Measurements from ENCODE around the gene PHLDA3.

DNA sequence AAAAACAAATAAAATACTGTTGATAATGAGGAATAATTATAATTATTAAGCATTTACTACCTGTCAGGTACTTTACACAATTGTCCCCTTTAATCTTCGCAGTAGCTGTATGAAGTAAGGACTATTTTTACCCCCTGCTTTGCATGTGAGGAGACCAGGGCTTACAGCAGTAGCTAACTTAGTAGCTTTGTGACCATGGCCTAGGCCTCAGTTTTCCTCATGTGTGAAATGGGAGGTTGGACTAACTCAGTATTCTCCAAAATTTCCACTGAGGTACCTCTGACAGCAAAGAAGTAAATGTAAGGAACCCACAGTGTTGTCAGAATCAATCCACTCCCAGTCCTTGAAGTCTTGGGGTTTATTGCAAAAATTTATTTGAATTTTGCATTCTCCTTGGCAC lies 41.7 kb upstream of the PHLDA3 start:
- no peak for TF ChIP-seq ZNF552 (CRISPR knock-in tag; IDR thresholded peaks at IDR 0.05; ENCODE audit: borderline replicate concordance)
- TF ChIP-seq, protein P1, sequence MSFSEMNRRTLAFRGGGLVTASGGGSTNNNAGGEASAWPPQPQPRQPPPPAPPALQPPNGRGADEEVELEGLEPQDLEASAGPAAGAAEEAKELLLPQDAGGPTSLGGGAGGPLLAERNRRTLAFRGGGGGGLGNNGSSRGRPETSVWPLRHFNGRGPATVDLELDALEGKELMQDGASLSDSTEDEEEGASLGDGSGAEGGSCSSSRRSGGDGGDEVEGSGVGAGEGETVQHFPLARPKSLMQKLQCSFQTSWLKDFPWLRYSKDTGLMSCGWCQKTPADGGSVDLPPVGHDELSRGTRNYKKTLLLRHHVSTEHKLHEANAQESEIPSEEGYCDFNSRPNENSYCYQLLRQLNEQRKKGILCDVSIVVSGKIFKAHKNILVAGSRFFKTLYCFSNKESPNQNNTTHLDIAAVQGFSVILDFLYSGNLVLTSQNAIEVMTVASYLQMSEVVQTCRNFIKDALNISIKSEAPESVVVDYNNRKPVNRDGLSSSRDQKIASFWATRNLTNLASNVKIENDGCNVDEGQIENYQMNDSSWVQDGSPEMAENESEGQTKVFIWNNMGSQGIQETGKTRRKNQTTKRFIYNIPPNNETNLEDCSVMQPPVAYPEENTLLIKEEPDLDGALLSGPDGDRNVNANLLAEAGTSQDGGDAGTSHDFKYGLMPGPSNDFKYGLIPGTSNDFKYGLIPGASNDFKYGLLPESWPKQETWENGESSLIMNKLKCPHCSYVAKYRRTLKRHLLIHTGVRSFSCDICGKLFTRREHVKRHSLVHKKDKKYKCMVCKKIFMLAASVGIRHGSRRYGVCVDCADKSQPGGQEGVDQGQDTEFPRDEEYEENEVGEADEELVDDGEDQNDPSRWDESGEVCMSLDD (CRISPR knock-in tag; IDR thresholded peaks at IDR 0.05; ENCODE audit: borderline replicate concordance): no peak
- no peak for TF ChIP-seq PHF8 (CRISPR knock-in tag; IDR thresholded peaks at IDR 0.05)
- TF ChIP-seq POLR2AphosphoS5 (IDR thresholded peaks at IDR 0.05; ENCODE audit: low read depth, low read length): no peak
- no peak for TF ChIP-seq KLF12 (CRISPR knock-in tag; IDR thresholded peaks at IDR 0.05; ENCODE audit: borderline replicate concordance)
- TF ChIP-seq, protein P2, sequence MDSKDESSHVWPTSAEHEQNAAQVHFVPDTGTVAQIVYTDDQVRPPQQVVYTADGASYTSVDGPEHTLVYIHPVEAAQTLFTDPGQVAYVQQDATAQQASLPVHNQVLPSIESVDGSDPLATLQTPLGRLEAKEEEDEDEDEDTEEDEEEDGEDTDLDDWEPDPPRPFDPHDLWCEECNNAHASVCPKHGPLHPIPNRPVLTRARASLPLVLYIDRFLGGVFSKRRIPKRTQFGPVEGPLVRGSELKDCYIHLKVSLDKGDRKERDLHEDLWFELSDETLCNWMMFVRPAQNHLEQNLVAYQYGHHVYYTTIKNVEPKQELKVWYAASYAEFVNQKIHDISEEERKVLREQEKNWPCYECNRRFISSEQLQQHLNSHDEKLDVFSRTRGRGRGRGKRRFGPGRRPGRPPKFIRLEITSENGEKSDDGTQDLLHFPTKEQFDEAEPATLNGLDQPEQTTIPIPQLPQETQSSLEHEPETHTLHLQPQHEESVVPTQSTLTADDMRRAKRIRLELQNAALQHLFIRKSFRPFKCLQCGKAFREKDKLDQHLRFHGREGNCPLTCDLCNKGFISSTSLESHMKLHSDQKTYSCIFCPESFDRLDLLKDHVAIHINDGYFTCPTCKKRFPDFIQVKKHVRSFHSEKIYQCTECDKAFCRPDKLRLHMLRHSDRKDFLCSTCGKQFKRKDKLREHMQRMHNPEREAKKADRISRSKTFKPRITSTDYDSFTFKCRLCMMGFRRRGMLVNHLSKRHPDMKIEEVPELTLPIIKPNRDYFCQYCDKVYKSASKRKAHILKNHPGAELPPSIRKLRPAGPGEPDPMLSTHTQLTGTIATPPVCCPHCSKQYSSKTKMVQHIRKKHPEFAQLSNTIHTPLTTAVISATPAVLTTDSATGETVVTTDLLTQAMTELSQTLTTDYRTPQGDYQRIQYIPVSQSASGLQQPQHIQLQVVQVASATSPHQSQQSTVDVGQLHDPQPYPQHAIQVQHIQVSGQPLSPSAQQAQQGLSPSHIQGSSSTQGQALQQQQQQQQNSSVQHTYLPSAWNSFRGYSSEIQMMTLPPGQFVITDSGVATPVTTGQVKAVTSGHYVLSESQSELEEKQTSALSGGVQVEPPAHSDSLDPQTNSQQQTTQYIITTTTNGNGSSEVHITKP (CRISPR knock-in tag; IDR thresholded peaks at IDR 0.05; ENCODE audit: low read depth): no peak
- no peak for TF ChIP-seq CHD2 (IDR thresholded peaks at IDR 0.05; ENCODE audit: low read depth, low read length)
- TF ChIP-seq TCF7 (IDR thresholded peaks at IDR 0.05; ENCODE audit: low read depth): no peak
- no peak for TF ChIP-seq POLR2A (IDR thresholded peaks at IDR 0.05; ENCODE audit: insufficient read depth in 1 of 2, low read depth in 2 of 2, low read length in 2 of 2)
- TF ChIP-seq ZNF253 (CRISPR knock-in tag; IDR thresholded peaks at IDR 0.05; ENCODE audit: borderline replicate concordance): no peak
- TF ChIP-seq ZFP36 (IDR thresholded peaks at IDR 0.05; ENCODE audit: borderline replicate concordance, low read depth, low read length, partially characterized antibody): no peak
- no peak for TF ChIP-seq ARNTL (CRISPR knock-in tag; IDR thresholded peaks at IDR 0.05)
- TF ChIP-seq TAF1 (CRISPR knock-in tag; IDR thresholded peaks at IDR 0.05): no peak
- no peak for TF ChIP-seq ZBTB38 (CRISPR knock-in tag; IDR thresholded peaks at IDR 0.05)
